DND-41 (cell line): ENCODE data around the gene UBE2QL1.

Source experiments
- ATAC-seq: fragments of 200-7000 bp; cut with Tn5 transposase; 3 replicates; pipeline ENCODE4 v1.9.1; 2021; ENCODE audit warnings: low read depth; ENCODE audit not compliant: insufficient read depth
- DNase-seq: peaks from one replicate; pipeline ENCODE4 v3.0.0-alpha.2; 2020
- H2AFZ ChIP-seq: 2 replicates; pipeline ENCODE4 v1.6.0; 2012; ENCODE audit warnings: low read depth, low read length
- H3K27ac ChIP-seq: 2 replicates; pipeline ENCODE4 v1.5.1; 2012; ENCODE audit warnings: low read length, inconsistent platforms
- H3K27me3 ChIP-seq: fragments of 200-600 bp; sonication (generic); 2 replicates; pipeline ENCODE4 v1.6.0; 2012; ENCODE audit warnings: low read length, mild to moderate bottlenecking, inconsistent platforms; ENCODE audit not compliant: insufficient read depth, poor library complexity
- H3K36me3 ChIP-seq: 2 replicates; pipeline ENCODE4 v1.5.1; 2012; ENCODE audit warnings: low read length, inconsistent platforms; ENCODE audit not compliant: insufficient read depth
- H3K4me1 ChIP-seq: 2 replicates; pipeline ENCODE4 v1.5.1; 2012; ENCODE audit warnings: mild to moderate bottlenecking, low read length; ENCODE audit not compliant: insufficient read depth
- H3K4me2 ChIP-seq: 2 replicates; pipeline ENCODE4 v1.6.0; 2012; ENCODE audit warnings: mild to moderate bottlenecking, moderate library complexity, low read length, inconsistent platforms; ENCODE audit not compliant: insufficient read depth
- H3K4me3 ChIP-seq, 2 experiments: fragments of 200-600 bp in 1 of 2; shearing (Covaris generic) in 1 of 2; 2 replicates each; pipeline ENCODE4 v1.5.1; 2012 to 2016; ENCODE audit warnings: inconsistent platforms in 2 of 2, low read length in 2 of 2, mild to moderate bottlenecking in 2 of 2, low read depth in 1 of 2, moderate library complexity in 1 of 2
- H3K79me2 ChIP-seq: 2 replicates; pipeline ENCODE4 v1.6.0; 2012; ENCODE audit warnings: low read length, inconsistent platforms; ENCODE audit not compliant: insufficient read depth
- H3K9ac ChIP-seq: 2 replicates; pipeline ENCODE4 v1.6.0; 2012; ENCODE audit warnings: low read depth, mild to moderate bottlenecking, inconsistent platforms, low read length, moderate library complexity
- H3K9me3 ChIP-seq: 2 replicates; pipeline ENCODE4 v1.5.1; 2012; ENCODE audit warnings: low read length, moderate library complexity, mild to moderate bottlenecking, inconsistent platforms; ENCODE audit not compliant: insufficient read depth, severe bottlenecking
- H4K20me1 ChIP-seq: 2 replicates; pipeline ENCODE4 v1.6.0; 2012; ENCODE audit warnings: low read length; ENCODE audit not compliant: insufficient read depth
- EZH2 ChIP-seq: IDR thresholded peaks from 3 replicates; pipeline ENCODE4 v1.6.1; 2012; ENCODE audit warnings: borderline replicate concordance, low read depth, mild to moderate bottlenecking, moderate library complexity, low read length, inconsistent platforms; ENCODE audit not compliant: severe bottlenecking
- TF ChIP-seq, protein P1 (sequence below): IDR thresholded peaks from 2 replicates; pipeline ENCODE4 v1.5.1; 2012; ENCODE audit warnings: borderline replicate concordance, low read length, moderate library complexity, mild to moderate bottlenecking; ENCODE audit not compliant: poor library complexity, severe bottlenecking; ENCODE audit errors: extremely low read depth

UBE2QL1 gene

DNA sequence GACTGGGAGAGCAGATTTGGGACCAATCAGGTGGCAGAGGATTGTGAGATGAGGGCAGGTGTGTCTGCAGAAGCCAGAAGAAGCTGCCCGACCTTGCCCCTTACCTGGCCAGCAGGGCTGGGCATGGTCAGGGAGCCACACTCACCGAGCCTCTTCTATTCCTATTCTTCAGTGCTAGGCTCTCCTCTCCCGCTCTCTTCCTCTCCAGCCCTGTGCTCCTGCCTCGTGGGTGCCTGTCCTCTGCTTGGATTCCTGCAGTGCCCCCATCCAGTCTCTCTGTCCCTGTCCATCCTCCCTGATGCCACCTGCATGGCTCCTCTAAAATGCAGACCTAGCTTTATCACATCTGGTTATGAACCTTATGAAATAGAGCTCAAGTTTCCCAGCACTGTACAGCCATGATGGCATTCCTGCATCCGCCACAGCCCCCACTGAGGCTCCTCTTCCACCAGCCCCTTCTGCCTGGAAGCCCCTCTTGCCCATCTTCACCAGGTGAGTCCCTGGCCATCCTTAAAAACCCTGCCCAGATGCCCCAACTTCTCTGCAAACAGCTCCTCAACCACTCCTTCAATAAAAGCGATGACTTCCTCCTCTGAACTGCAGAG is 8.2 kb downstream of the UBE2QL1 start:
- Histone ChIP-seq H3K9ac (no peak overlapping the region), H3K79me2 (no peaks in the 10 kb centered on the region), H2AFZ (no peak overlapping the region), H4K20me1 (no peaks in the 10 kb centered on the region), H3K4me3 (no peak overlapping the region), H3K36me3 (no peaks in the 10 kb centered on the region), H3K27ac (no peak overlapping the region), H3K4me1 (no peaks in the 10 kb centered on the region), H3K27me3 (peaks cover 12% of the 10 kb centered on the region), H3K9me3 (no peaks in the 10 kb centered on the region), H3K4me2 (no peak overlapping the region)
- DNase-seq = no peak
- TF ChIP-seq, protein P1, sequence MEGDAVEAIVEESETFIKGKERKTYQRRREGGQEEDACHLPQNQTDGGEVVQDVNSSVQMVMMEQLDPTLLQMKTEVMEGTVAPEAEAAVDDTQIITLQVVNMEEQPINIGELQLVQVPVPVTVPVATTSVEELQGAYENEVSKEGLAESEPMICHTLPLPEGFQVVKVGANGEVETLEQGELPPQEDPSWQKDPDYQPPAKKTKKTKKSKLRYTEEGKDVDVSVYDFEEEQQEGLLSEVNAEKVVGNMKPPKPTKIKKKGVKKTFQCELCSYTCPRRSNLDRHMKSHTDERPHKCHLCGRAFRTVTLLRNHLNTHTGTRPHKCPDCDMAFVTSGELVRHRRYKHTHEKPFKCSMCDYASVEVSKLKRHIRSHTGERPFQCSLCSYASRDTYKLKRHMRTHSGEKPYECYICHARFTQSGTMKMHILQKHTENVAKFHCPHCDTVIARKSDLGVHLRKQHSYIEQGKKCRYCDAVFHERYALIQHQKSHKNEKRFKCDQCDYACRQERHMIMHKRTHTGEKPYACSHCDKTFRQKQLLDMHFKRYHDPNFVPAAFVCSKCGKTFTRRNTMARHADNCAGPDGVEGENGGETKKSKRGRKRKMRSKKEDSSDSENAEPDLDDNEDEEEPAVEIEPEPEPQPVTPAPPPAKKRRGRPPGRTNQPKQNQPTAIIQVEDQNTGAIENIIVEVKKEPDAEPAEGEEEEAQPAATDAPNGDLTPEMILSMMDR = no peak
- ATAC-seq = no peak

DNA sequence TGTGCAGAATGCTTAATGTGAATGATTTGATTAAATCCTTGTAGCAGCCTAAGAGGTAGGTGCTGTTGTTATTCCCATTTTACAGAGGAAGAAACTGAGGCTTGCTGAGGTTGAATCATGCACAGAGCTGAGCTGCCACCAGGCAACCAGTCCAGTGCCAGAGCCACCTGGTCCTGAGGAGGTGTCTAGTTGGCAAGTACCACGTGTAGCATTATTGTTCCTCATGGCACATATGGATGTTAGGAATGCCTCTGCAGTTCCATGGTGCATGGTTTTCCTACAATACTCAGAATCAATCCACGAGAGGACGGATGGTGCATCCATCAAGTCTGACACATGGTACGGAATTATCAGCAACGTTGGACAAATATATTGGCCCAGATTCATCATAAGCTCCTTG is 8.9 kb downstream of the UBE2QL1 start:
- no peak overlapping the region for H3K27ac ChIP-seq
- H3K79me2 ChIP-seq = no peaks in the 10 kb centered on the region
- no peaks in the 10 kb centered on the region for H3K4me1 ChIP-seq
- TF ChIP-seq EZH2 = no peak
- TF ChIP-seq, protein P1 = no peak
- no peaks in the 10 kb centered on the region for H3K36me3 ChIP-seq
- no peak overlapping the region for H3K9ac ChIP-seq
- H3K4me2 ChIP-seq = no peak overlapping the region
- no peak overlapping the region for H3K4me3 ChIP-seq
- DNase-seq (no peak), ATAC-seq (no peak)
- peaks cover 10% of the 10 kb centered on the region for H3K27me3 ChIP-seq
- no peaks in the 10 kb centered on the region for H4K20me1 ChIP-seq
- no peak overlapping the region for H2AFZ ChIP-seq
- no peaks in the 10 kb centered on the region for H3K9me3 ChIP-seq

DNA sequence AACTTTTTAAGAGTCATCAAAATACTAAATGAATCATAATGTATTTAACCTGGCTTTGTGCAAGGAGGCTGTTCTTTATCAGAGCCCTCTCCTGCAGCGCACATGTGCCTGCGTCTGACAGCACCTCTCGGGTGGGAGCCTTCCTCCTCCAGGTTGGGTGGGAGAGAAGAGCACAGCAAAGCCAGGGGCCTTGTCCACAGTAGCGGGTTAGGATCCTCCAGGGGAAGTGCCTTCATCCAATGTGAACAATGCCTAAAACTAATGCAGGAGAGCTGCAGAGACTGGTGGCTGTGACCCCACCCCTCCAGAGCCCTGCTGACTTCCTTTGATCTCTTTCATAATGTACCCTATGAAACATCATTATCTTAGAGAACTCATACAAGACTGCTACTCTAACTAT is 10.2 kb downstream of the UBE2QL1 start:
- TF ChIP-seq EZH2 = no peak
- H3K9me3 ChIP-seq = no peaks in the 10 kb centered on the region
- H3K4me3 ChIP-seq = no peak overlapping the region
- no peaks in the 10 kb centered on the region for H3K79me2 ChIP-seq
- H3K4me2 ChIP-seq = no peak overlapping the region
- H3K27ac ChIP-seq = no peak overlapping the region
- no peak for DNase-seq
- H3K27me3 ChIP-seq = no peaks in the 10 kb centered on the region
- H2AFZ ChIP-seq = no peak overlapping the region
- H4K20me1 ChIP-seq = no peaks in the 10 kb centered on the region
- H3K9ac ChIP-seq = no peak overlapping the region
- no peaks in the 10 kb centered on the region for H3K36me3 ChIP-seq
- no peak for ATAC-seq
- no peaks in the 10 kb centered on the region for H3K4me1 ChIP-seq

DNA sequence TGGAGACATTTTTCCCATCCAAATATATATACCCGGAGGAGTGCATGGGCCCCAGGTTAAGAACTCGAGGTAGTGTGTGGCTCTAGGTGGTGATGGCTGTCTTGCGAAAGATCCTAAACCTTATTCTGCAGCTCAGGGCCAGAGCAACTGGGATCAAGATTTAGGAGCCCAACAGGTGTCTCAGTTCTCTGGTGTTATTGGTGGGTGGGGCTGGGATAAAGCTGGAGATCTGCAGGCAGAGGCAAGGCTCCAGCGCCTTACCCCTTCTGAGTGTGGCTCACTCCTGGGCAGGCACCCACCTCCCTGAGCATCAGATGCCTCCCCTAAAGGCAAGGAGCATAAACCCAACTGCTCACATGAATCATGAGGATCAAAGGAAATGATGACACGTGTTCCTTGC is 11.2 kb downstream of the UBE2QL1 start:
- H3K27ac ChIP-seq = no peak overlapping the region
- DNase-seq (no peak), ATAC-seq (no peak)
- H3K27me3 ChIP-seq = no peaks in the 10 kb centered on the region
- no peaks in the 10 kb centered on the region for H3K79me2 ChIP-seq
- H3K4me1 ChIP-seq = no peaks in the 10 kb centered on the region
- no peak overlapping the region for H3K4me3 ChIP-seq
- TF ChIP-seq EZH2 = no peak
- TF ChIP-seq, protein P1 = no peak
- H2AFZ ChIP-seq = no peak overlapping the region
- no peaks in the 10 kb centered on the region for H3K36me3 ChIP-seq
- no peaks in the 10 kb centered on the region for H4K20me1 ChIP-seq
- no peak overlapping the region for H3K4me2 ChIP-seq
- no peaks in the 10 kb centered on the region for H3K9me3 ChIP-seq
- no peak overlapping the region for H3K9ac ChIP-seq
